LNCAP (cell line): ENCODE measurements around the gene MPI.

Experiments
- TF ChIP-seq, protein P1 (sequence below): fragments of 450-650 bp; IDR thresholded peaks from 2 replicates; pipeline ENCODE4 v1.5.1; 2017; ENCODE audit warnings: mild to moderate bottlenecking

MPI gene

DNA sequence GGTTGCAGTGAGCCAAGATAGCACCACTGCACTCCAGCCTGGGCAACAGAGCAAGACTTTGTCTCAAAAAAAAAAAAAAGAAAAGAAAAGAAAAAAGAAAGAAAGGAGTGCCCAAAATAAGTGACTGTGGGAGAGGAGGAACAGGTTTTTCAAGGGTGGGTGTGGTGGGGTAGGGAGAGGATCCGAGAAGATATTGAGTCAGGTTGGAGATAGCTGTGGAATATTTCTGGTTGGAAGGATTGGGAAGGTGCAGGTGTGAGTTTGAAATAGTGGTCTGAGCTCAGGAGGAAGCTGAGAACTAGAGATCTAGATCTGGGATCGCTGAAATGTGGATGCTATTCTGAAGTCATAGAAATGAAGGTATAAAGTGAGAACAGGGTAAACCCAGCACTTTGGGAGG, 24.5 kb upstream of the MPI start:
- TF ChIP-seq, protein P1, sequence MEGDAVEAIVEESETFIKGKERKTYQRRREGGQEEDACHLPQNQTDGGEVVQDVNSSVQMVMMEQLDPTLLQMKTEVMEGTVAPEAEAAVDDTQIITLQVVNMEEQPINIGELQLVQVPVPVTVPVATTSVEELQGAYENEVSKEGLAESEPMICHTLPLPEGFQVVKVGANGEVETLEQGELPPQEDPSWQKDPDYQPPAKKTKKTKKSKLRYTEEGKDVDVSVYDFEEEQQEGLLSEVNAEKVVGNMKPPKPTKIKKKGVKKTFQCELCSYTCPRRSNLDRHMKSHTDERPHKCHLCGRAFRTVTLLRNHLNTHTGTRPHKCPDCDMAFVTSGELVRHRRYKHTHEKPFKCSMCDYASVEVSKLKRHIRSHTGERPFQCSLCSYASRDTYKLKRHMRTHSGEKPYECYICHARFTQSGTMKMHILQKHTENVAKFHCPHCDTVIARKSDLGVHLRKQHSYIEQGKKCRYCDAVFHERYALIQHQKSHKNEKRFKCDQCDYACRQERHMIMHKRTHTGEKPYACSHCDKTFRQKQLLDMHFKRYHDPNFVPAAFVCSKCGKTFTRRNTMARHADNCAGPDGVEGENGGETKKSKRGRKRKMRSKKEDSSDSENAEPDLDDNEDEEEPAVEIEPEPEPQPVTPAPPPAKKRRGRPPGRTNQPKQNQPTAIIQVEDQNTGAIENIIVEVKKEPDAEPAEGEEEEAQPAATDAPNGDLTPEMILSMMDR = no peak

DNA sequence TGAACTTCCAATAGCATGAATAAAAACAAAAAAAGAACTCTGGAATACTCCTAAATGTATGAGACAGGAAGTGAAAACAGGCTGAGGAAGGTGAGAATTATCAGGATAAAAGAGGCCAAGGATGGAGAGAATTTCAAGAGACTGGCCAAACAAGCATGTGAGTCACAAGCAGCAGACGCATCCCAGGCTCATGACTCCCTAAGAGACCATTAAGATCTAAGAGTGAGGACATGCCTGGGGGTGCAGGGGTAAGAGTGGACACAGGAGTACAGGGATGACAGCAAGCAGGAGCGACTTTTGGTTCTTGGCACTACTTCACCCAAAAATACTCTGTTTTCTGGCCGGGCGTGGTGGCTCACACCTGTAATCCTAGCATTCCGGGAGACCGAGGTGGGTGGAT, 23.8 kb upstream of the MPI start:
- TF ChIP-seq, protein P1 = no peak

DNA sequence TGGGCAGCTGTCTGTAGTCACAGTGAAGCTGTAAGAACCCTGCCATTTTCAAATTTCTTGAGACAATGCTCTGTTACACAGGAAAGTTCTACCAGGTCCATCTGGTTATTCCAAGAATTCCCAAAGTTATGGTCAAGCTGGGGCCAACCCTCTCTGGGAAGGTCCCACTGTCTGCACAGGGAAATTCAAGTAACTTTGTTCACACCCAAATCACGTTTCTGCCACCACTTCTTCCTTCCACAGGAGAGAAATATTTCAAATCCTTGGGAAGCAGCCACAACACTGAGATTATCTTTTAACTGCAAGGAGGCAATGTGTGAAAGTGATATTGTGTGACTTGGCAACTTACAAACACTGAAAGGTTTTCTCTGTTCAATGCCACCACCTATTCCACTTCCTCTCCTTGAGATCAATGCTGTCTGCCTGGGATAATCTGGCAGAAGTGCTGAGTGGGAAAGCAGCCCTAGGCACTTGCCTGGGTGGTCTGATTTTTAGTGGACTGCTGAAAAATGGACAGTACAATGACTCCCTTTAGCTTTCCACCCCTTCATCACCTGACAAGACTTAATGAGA, 22.3 kb upstream of the MPI start:
- TF ChIP-seq, protein P1 = no peak

DNA sequence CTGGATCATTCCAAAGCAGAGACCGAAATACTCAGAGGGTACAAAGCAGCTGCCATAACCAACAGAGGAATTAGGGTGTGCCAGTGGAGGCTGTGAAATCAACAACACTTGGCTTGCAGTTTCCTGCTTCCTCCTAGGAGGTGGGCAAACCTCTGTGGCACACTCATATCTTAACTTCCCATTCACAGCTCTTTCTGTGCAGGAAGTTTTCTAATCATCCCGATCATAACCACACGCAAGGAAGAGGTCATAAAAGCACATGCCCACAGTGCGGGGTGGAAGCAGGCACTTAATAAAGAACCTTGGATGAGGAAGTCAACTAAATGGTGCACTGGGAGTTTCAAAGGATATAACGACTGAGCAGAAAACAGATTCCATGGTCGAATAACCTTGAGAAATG, 21.8 kb upstream of the MPI start:
- TF ChIP-seq, protein P1 = no peak

DNA sequence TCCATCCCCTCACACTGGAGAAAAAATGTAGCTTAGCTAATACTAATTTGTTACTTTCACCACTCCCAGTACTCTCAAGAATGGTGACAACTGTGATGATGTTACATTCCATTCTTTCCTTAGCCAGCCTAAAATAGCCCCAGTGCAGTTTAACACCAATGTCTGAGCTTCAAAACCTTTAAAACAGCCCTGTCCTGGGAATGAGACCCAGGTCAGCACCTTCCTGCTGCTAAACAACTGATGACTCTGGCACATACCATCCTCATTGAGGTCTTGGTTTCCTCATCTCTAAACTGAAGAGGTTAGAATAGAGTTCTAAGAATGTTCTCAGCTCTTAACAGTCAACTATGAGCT, 20.5 kb upstream of the MPI start:
- TF ChIP-seq, protein P1 = no peak

DNA sequence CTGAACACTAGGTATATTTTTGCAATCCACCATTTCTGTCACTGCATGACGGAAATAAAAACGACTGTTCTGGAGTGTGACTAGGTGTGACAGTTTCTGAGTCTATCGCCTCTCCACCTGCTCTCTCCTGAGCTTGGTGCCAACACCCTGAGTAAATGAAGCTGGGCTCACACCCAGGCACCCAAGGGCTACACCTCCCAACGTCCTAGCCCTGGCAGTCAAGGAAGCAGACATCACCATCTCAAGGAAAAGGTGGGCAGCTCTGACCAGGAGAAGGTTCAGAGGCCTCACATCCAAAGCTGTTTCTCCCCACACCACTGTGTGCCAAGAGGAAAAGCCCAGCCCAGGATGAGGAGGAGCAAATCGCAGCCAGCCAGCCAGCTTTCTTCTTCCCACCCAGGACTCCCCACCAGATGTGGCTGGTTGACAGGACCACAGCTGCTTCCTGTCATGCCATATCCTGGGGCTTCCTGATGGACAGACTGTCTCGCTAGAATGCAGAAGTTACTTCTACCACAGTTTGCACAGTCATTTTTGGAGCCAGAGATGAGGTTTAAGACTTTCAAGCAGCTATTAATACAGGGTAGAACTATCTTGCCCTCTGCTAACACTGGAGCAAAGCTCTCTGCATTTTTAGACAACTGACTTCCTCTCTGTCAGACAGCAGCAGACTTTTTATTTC, 20.0 kb upstream of the MPI start:
- TF ChIP-seq, protein P1 = no peak

DNA sequence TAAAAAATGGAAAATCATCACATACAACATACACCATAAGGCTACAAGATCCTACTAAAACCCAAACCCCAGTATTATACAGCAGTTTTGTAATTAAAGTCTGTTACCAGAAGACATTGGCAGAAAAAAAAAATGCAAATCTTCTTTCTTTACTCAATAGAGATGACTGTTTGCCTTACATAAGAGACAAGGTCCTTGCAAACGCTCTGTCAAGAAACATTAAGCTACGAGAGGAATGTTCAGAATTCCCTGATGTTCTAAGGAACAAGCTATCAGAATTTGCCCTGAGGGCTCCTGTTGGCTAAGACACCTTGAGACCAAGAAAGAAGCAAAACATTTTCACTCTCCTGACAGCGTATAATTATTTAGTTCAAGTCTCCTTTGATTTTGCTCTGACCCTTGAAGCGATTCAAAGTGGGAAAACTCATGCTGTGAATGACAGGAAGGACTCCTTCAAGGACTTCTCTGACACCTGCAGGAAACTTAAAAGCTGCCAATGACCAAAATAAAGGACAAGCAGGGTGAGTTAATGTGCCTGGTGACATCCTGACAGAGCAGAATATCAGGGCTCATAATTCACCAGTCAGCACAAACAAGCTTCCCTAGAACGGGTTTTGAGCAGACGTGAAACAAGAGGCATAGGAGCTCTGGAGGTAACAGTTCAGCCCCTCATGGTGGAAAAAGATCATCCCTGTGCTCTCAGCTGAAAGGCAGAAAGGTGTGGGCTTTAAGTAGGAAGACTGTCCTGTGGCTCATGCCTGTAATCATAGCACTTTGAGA, 19.2 kb upstream of the MPI start:
- TF ChIP-seq, protein P1 = no peak
